SK-N-SH (cell line): ENCODE results near the gene ADCY9.

Experiments
- CTCF ChIP-seq: fragments of 200-600 bp; sonication (generic); IDR thresholded peaks from 2 replicates; pipeline ENCODE4 v1.6.1; 2017; ENCODE audit warnings: antibody characterized with exemption, mild to moderate bottlenecking, moderate library complexity
- MXI1 ChIP-seq: IDR thresholded peaks from 2 replicates; pipeline ENCODE4 v1.6.1; 2012; ENCODE audit warnings: mild to moderate bottlenecking, low read depth, low read length, improper control_type of control experiment
- RAD21 ChIP-seq: IDR thresholded peaks from 2 replicates; pipeline ENCODE4 v1.6.1; 2012; ENCODE audit warnings: mild to moderate bottlenecking, low read length
- RFX5 ChIP-seq: IDR thresholded peaks from 2 replicates; pipeline ENCODE4 v1.6.1; 2012; ENCODE audit warnings: mild to moderate bottlenecking, improper control_type of control experiment, low read length
- RXRA ChIP-seq: IDR thresholded peaks from 2 replicates; pipeline ENCODE4 v1.4.0; 2012; ENCODE audit warnings: low read depth, mild to moderate bottlenecking, borderline replicate concordance
- SIN3A ChIP-seq: IDR thresholded peaks from 2 replicates; pipeline ENCODE4 v1.6.1; 2012; ENCODE audit warnings: low read depth, mild to moderate bottlenecking, low read length, moderate library complexity, borderline replicate concordance
- TAF1 ChIP-seq: IDR thresholded peaks from 2 replicates; pipeline ENCODE4 v1.6.1; 2012; ENCODE audit warnings: low read depth, mild to moderate bottlenecking, low read length, moderate library complexity, borderline replicate concordance
- TF ChIP-seq, protein P1 (sequence below): fragments of 150-350 bp; IDR thresholded peaks from 2 replicates; pipeline ENCODE4 v1.6.1; 2016; ENCODE audit warnings: mild to moderate bottlenecking, low read depth, low read length

DNA sequence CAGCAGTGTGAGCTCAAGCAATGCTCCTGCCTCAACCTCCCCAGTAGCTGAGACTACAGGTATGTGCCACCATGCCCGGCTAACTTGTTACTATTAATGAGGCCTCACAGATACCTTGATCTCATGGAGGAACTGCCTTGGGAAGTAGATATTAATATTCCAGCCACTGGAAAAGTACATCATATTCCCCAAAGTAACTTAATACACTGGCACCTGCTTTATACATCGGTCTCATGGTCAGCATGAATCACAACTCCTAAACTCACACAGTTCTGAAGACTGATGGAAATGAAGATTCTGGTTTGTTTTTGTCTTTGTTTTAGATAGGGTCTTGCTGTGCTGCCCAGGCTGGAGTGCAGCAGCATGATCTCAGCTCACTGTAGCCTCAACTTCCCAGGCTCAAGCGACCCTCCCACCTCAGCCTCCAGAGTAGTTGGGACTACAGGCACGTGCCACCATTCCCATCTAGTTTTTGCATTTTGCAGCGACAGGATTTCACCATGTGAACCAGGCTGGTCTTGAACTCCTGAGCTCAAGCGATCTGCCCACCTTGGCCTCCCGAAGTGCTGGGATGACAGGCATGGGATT, 28.2 kb downstream of the ADCY9 start:
- TF ChIP-seq CTCF: no peak
- TF ChIP-seq RAD21: no peak
- no peak for TF ChIP-seq SIN3A
- no peak for TF ChIP-seq MXI1
- TF ChIP-seq RFX5: no peak
- TF ChIP-seq TAF1: no peak
- TF ChIP-seq, protein P1, sequence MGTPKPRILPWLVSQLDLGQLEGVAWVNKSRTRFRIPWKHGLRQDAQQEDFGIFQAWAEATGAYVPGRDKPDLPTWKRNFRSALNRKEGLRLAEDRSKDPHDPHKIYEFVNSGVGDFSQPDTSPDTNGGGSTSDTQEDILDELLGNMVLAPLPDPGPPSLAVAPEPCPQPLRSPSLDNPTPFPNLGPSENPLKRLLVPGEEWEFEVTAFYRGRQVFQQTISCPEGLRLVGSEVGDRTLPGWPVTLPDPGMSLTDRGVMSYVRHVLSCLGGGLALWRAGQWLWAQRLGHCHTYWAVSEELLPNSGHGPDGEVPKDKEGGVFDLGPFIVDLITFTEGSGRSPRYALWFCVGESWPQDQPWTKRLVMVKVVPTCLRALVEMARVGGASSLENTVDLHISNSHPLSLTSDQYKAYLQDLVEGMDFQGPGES: no peak
- TF ChIP-seq RXRA: no peak
